ENCODE data around the gene CHRNA9.
"Not testable (repeated sequence)": the region's sequence is repeated elsewhere in the genome, so short reads cannot be mapped to it uniquely, and the experiment has no call there.

CHRNA9 gene

GRCh38 chr4:40380647-40381046, 45.5 kb downstream of the CHRNA9 start:
- no peak for DNase-seq (ENCODE audit: low read depth in 2 of 2)

GRCh38 chr4:40388239-40388638, 53.1 kb downstream of the CHRNA9 start:
- no peak for DNase-seq (ENCODE audit: low read depth in 2 of 2)

DNA sequence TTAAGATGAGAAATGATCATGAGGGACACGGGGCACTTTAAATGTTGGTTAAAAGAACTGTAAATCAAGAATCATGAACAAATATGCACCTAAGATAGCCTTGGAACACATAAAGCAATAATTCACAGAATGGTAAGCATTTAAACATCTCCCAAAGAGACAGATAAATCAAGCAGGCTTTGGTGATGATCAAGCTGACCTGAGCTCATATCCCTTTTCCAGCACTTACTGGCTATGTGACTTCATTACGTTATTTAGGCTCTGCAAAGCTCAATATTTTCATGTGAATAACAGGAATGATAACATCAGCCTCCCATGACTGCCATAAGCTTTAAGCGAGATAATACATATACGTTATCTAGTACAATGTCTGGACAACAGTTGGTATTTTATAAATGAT, 54.9 kb downstream of the CHRNA9 start:
- DNase-seq (ENCODE audit: low read depth in 2 of 2), result no peak

DNA sequence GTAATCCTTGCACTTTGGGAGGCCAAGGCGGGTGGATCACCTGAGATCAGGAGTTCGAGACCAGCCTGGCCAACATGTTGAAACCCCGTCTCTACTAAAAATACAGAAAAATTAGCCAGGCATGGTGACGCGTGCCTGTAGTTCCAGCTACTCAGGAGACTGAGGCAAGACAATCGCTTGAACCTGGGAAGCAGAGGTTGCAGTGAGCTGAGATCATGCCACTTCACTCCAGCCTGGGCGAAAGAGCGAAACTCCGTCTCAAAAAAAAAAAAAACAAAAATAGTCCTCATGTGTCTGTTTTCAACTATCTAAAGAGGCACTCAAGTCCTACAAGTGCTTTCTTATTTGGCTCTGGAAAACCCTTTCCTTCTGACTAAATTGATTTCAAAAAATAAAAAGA, 57.1 kb downstream of the CHRNA9 start:
- DNase-seq (ENCODE audit: low read depth in 2 of 2), result not testable (repeated sequence)

GRCh38 chr4:40394236-40394635, 59.1 kb downstream of the CHRNA9 start:
- DNase-seq (ENCODE audit: low read depth in 2 of 2), result no peak

- DNase-seq (ENCODE audit: low read depth in 2 of 2), result no peak
These were observed 60.2 kb downstream of the CHRNA9 start for GRCh38 chr4:40395166-40395900.

GRCh38 chr4:40395908-40396793, 61.0 kb downstream of the CHRNA9 start:
- no peak for DNase-seq (ENCODE audit: low read depth in 2 of 2)

DNA sequence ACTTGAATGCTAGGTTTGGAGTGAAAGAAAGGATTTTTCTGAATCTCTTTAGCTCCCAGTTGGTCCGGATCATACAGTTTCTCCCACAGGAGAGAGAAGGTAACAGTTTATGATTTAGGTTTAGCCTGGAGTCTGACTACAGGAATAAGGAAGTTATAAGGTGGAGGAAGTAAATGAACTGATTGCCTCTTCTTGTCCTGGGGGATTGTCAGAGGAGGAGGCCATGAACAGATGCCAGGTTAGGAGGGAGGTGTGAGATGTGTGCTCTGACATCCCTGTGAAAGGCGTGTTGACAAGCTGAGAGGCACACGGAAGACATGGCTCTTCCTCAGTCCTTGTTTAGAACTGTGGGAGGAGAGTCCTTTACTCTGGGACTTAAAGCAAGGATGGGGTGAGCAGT, 64.4 kb downstream of the CHRNA9 start:
- DNase-seq (ENCODE audit: low read depth in 2 of 2), result no peak

- no peak for DNase-seq (ENCODE audit: low read depth in 2 of 2)
These were observed 66.0 kb downstream of the CHRNA9 start for GRCh38 chr4:40401096-40401495.

- no peak for DNase-seq (ENCODE audit: low read depth in 2 of 2)
These were observed 66.5 kb downstream of the CHRNA9 start for GRCh38 chr4:40401631-40402030.

DNA sequence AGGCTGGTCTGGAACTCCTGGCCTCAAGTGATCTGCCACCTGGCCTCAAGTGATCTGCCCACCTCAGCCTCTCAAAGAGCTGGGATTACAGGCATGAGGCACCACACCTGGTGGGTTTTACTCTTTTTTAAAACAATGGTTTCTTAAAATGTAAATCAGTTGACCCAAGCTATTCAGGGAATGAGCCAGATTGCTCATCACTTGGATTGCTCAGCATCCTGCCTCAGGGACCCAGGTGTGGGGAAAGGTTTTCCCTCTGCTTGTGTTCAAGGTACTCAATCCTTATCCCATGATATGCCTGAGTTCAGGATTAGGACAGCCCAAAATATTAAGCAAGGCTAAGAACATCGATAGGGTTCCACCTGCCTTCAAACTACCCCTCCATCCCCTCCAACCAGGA, 67.4 kb downstream of the CHRNA9 start:
- no peak for DNase-seq (ENCODE audit: low read depth in 2 of 2)

GRCh38 chr4:40403081-40403480, 67.9 kb downstream of the CHRNA9 start:
- DNase-seq (ENCODE audit: low read depth in 2 of 2), result no peak
